Measurements from ENCODE around the gene ALCAM.

DNA sequence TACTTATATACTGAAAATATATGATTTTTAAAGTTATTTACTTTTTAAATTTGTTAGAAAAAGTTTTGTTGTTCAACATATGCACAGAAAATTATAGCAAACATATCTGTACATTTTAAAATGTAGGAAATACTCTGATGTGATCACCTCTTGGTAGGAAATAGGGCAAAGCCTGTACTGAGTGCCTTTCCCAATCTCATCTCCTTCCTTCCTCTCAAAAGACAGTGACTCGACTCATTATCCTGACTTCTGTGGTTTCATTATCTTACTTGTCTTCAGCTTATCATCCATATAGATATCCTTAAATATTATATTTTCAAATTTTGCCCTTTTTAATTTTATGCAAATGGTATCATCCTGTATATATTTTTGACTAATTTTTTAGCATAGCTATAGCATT is 18.4 kb upstream of the ALCAM start:
- TF ChIP-seq ZFP3 (CRISPR knock-in tag; IDR thresholded peaks at IDR 0.05) (no peak), ZNF565 (CRISPR knock-in tag; conservative IDR thresholded peaks at IDR 0.05; ENCODE audit: low read depth) (no peak), ZNF70 (CRISPR knock-in tag; IDR thresholded peaks at IDR 0.05) (no peak)
- TF ChIP-seq, protein P1, sequence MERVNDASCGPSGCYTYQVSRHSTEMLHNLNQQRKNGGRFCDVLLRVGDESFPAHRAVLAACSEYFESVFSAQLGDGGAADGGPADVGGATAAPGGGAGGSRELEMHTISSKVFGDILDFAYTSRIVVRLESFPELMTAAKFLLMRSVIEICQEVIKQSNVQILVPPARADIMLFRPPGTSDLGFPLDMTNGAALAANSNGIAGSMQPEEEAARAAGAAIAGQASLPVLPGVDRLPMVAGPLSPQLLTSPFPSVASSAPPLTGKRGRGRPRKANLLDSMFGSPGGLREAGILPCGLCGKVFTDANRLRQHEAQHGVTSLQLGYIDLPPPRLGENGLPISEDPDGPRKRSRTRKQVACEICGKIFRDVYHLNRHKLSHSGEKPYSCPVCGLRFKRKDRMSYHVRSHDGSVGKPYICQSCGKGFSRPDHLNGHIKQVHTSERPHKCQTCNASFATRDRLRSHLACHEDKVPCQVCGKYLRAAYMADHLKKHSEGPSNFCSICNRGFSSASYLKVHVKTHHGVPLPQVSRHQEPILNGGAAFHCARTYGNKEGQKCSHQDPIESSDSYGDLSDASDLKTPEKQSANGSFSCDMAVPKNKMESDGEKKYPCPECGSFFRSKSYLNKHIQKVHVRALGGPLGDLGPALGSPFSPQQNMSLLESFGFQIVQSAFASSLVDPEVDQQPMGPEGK (CRISPR knock-in tag; IDR thresholded peaks at IDR 0.05; ENCODE audit: borderline replicate concordance) = no peak
- TF ChIP-seq, protein P2, sequence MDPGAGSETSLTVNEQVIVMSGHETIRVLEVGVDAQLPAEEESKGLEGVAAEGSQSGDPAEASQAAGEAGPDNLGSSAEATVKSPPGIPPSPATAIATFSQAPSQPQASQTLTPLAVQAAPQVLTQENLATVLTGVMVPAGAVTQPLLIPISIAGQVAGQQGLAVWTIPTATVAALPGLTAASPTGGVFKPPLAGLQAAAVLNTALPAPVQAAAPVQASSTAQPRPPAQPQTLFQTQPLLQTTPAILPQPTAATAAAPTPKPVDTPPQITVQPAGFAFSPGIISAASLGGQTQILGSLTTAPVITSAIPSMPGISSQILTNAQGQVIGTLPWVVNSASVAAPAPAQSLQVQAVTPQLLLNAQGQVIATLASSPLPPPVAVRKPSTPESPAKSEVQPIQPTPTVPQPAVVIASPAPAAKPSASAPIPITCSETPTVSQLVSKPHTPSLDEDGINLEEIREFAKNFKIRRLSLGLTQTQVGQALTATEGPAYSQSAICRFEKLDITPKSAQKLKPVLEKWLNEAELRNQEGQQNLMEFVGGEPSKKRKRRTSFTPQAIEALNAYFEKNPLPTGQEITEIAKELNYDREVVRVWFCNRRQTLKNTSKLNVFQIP (CRISPR knock-in tag; IDR thresholded peaks at IDR 0.05; ENCODE audit: borderline replicate concordance, low read depth) = no peak
- TF ChIP-seq, protein P3, sequence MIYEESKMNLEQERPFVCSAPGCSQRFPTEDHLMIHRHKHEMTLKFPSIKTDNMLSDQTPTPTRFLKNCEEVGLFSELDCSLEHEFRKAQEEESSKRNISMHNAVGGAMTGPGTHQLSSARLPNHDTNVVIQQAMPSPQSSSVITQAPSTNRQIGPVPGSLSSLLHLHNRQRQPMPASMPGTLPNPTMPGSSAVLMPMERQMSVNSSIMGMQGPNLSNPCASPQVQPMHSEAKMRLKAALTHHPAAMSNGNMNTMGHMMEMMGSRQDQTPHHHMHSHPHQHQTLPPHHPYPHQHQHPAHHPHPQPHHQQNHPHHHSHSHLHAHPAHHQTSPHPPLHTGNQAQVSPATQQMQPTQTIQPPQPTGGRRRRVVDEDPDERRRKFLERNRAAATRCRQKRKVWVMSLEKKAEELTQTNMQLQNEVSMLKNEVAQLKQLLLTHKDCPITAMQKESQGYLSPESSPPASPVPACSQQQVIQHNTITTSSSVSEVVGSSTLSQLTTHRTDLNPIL (CRISPR knock-in tag; IDR thresholded peaks at IDR 0.05; ENCODE audit: low read depth) = no peak

All from SK-N-SH treated with all-trans-retinoic acid at 6 μM for 48 hours (cell line).